DMS53 (cell line): ENCODE measurements around the gene HDAC4.
A peak's percentile ranks its signal among the peaks of the same experiment; 100 is the strongest.

Experiments used
- DNase-seq: peaks from one replicate; lab custom pipeline; 2025; lab: John Stamatoyannopoulos, UW

HDAC4 gene

GRCh38 chr2:239008677-239009588, 391.9 kb downstream of the HDAC4 start:
- no peak for DNase-seq

GRCh38 chr2:239008004-239008403, 392.8 kb downstream of the HDAC4 start:
- no peak for DNase-seq

GRCh38 chr2:239006622-239007285, 394.1 kb downstream of the HDAC4 start:
- DNase-seq, result no peak

GRCh38 chr2:239005586-239005985, 395.2 kb downstream of the HDAC4 start:
- no peak for DNase-seq

GRCh38 chr2:239004274-239005015, 396.4 kb downstream of the HDAC4 start:
- no peak for DNase-seq

GRCh38 chr2:239003624-239004273, 397.1 kb downstream of the HDAC4 start:
- DNase-seq, result no peak

GRCh38 chr2:239002954-239003623, 397.7 kb downstream of the HDAC4 start:
- no peak for DNase-seq

GRCh38 chr2:239002591-239002953, 398.2 kb downstream of the HDAC4 start:
- no peak for DNase-seq

- DNase-seq, result no peak
Observed at GRCh38 chr2:239001794-239002193, 399.0 kb downstream of the HDAC4 start.

GRCh38 chr2:239000500-239001073, 400.2 kb downstream of the HDAC4 start:
- no peak for DNase-seq

GRCh38 chr2:239000089-239000488, 400.7 kb downstream of the HDAC4 start:
- DNase-seq, result peak; percentile 25

- DNase-seq, result no peak
Observed at GRCh38 chr2:238999291-238999741, 401.5 kb downstream of the HDAC4 start.

GRCh38 chr2:238998801-238999200, 402.0 kb downstream of the HDAC4 start:
- no peak for DNase-seq
